Brain microvascular endothelial cell (primary cell): ENCODE results near the gene PLD1.

Experiments
- DNase-seq: peaks from one replicate; pipeline ENCODE4 v3.0.0-alpha.2; 2020
- H3K27ac ChIP-seq: fragments of 250-450 bp; sonication (Bioruptor Pico); 2 replicates; pipeline ENCODE4 v1.5.1; 2020; ENCODE audit warnings: mild to moderate bottlenecking, moderate library complexity
- H3K27me3 ChIP-seq: fragments of 250-450 bp; sonication (Bioruptor Pico); replicated peaks from 2 replicates; pipeline ENCODE4 v1.5.1; 2020; ENCODE audit warnings: mild to moderate bottlenecking
- H3K36me3 ChIP-seq: fragments of 250-450 bp; sonication (Bioruptor Pico); replicated peaks from 2 replicates; pipeline ENCODE4 v1.5.1; 2020; ENCODE audit warnings: mild to moderate bottlenecking
- H3K4me3 ChIP-seq: 2 replicates; pipeline ENCODE4 v1.5.1; 2011; ENCODE audit warnings: low read depth, mild to moderate bottlenecking, control low read depth, low read length, moderate library complexity
- in situ Hi-C: cut with HindIII; loops from 2 replicates; pipeline ENCODE4 v1.10.0; 2017; ENCODE audit warnings: low sequenced_read_pairs, low pct_ligation_motif_present
- TF ChIP-seq, protein P1 (sequence below): IDR thresholded peaks from 2 replicates; pipeline ENCODE4 v1.5.1; 2011; ENCODE audit warnings: low read depth, mild to moderate bottlenecking, moderate library complexity, low read length, control low read depth, inconsistent platforms; ENCODE audit errors: missing control alignments

The PLD1 gene

DNA sequence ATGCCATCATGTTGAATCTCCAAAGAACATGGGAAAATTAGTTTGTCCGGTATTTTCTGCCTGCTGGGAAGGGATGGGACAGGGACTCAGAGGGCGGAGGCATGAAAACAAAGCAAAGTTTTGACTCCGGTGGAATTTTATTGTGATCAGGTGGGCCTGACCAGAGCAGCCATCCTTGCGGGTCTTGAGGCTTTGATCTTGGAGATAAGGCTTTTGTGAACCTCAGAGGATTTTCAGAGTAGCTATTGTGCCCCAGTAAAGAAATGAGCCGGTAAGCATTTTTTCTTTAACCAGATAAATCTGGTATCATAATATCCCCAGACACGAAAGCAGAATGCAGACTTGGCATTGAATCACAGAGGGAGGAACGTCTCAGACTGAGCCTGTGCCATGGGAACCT, 250.7 kb downstream of the PLD1 start:
- no peaks in the 10 kb centered on the region for H3K27me3 ChIP-seq
- H3K36me3 ChIP-seq: no peaks in the 10 kb centered on the region
- no peak overlapping the region for H3K27ac ChIP-seq
- DNase-seq: no peak
- H3K4me3 ChIP-seq: no peak overlapping the region
- in situ Hi-C loops: loop anchor here (25.0 kb wide), 1 partner anchor 372 kb away; no protein-coding TSS in a partner anchor
- TF ChIP-seq, protein P1, sequence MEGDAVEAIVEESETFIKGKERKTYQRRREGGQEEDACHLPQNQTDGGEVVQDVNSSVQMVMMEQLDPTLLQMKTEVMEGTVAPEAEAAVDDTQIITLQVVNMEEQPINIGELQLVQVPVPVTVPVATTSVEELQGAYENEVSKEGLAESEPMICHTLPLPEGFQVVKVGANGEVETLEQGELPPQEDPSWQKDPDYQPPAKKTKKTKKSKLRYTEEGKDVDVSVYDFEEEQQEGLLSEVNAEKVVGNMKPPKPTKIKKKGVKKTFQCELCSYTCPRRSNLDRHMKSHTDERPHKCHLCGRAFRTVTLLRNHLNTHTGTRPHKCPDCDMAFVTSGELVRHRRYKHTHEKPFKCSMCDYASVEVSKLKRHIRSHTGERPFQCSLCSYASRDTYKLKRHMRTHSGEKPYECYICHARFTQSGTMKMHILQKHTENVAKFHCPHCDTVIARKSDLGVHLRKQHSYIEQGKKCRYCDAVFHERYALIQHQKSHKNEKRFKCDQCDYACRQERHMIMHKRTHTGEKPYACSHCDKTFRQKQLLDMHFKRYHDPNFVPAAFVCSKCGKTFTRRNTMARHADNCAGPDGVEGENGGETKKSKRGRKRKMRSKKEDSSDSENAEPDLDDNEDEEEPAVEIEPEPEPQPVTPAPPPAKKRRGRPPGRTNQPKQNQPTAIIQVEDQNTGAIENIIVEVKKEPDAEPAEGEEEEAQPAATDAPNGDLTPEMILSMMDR: no peak

DNA sequence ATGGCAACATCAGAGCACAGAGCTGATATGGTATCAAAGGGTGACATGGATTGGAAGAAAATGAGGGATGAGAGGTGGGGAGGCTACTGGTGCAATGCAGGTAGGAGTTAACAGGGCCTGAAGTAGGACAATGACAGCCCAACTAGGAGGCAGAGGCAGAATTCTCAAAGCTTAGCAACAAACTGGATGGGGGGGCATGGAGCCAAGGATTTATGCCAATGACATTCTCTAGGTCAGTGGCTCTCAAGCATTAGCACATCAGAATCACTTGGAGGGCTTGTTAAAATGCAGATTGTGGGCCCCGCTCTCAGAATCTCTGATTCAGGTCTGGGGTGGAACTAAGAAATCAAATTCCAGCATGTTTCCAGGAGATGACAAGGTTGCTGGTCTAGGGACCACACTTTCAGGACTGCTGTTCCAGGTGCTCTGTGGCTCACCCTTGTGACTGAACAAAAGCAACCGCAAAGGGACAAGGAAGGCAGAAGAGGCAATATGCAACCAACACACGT, 252.0 kb downstream of the PLD1 start:
- in situ Hi-C loops: loop anchor here (25.0 kb wide), 1 partner anchor 371 kb away; no protein-coding TSS in a partner anchor
- Histone ChIP-seq H3K27ac (no peak overlapping the region), H3K27me3 (no peaks in the 10 kb centered on the region), H3K4me3 (no peak overlapping the region), H3K36me3 (no peaks in the 10 kb centered on the region)
- TF ChIP-seq, protein P1: no peak
- DNase-seq: no peak

DNA sequence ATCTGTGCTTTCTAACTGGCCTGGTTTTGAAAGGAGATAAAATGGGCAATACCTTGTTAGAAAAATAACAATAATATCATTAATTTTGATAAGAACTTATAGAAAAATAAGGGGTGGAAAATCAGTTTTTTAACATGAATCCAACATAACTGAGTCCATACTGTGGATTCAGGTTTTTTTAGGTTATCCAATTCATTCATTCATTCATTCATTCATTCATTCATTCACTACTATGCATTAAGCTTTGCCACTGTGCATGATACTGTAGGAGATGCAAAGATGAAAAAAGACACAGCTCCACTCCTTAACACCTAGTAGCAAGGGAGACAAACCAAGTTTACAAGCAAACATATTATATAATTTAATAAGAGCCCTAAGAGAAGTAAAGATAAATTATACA, 253.1 kb downstream of the PLD1 start:
- TF ChIP-seq, protein P1: no peak
- no peak overlapping the region for H3K27ac ChIP-seq
- in situ Hi-C loops: loop anchor here (25.0 kb wide), 1 partner anchor 370 kb away; no protein-coding TSS in a partner anchor

DNA sequence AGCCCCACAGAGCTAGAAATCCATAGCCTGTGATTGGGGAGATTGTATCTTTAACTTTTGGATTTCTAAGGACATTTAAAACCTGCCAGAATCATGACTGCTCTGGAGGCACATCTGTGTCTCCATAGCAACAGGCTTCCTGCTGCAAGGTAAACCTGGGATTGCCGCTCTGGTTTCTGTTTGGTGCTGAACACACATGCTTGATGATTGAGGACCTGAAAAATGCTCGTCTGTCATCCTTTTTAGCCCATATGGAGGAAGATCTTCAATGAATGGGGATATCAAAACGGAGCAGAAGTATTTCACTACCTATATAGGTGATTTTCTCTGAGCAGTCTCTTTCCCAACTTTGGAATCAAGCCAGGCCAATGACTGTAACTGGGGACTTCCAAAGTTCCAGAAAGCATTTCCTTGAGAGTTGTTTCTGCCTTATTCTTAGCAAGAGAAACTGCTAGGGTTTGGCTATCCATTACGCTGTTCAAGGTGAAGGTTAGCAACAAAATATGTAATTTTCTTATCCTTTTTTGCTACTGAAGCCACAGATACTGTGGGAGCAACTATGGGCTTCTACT, 253.6 kb downstream of the PLD1 start:
- H3K27ac ChIP-seq: no peak overlapping the region
- no peaks in the 10 kb centered on the region for H3K36me3 ChIP-seq
- in situ Hi-C loops: loop anchor here (25.0 kb wide), 1 partner anchor 369 kb away; no protein-coding TSS in a partner anchor
- no peak for DNase-seq
- H3K4me3 ChIP-seq: no peak overlapping the region
- no peaks in the 10 kb centered on the region for H3K27me3 ChIP-seq
- TF ChIP-seq, protein P1: no peak

More for the DNA sequence above, 253.1 kb downstream of the PLD1 start:
- no peaks in the 10 kb centered on the region for H3K36me3 ChIP-seq
- DNase-seq: no peak
- H3K4me3 ChIP-seq: no peak overlapping the region
- no peaks in the 10 kb centered on the region for H3K27me3 ChIP-seq

DNA sequence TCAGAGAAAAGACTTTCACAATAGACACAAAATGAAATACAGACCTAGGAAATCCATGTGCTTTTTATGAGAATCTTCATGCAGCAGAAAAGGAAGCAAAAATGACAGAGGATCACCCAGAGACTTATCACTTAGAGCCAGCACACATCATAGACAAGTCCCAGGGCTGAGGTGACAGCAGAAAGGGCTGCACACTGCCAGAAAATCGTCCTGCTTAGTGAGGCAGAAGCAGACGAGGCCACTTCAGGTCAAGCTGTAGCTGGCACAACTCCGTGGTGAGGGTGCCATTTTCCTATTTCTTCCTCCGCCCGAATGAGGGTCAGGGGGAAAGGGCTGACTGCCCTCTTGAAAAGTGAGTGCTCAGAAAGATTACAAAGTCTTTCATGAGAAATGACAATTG, 254.1 kb downstream of the PLD1 start:
- Histone ChIP-seq H3K36me3 (no peaks in the 10 kb centered on the region), H3K27me3 (no peaks in the 10 kb centered on the region), H3K27ac (no peak overlapping the region), H3K4me3 (no peak overlapping the region)
- no peak for DNase-seq
- TF ChIP-seq, protein P1: no peak
- in situ Hi-C loops: loop anchor here (25.0 kb wide), 1 partner anchor 369 kb away; no protein-coding TSS in a partner anchor

DNA sequence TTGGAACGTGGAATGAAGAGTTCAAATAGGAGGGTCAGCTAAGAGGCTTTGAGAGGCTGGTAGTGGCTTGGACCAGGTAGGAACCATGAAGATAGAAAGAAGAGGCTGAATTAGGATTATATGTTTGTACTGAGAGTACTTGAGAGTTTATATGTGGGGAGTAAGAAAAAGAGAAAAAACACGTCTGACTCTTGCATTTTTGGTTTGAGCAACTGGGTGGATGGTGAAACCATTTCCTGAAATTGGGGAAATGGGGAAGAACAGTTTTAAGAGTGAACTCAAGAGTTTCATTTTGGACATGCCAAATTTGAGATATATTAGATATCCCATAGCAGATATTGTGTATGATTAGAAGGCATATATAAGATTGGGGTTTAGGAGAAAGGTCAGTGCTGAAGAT, 257.2 kb downstream of the PLD1 start:
- H3K27me3 ChIP-seq: no peaks in the 10 kb centered on the region
- H3K36me3 ChIP-seq: no peaks in the 10 kb centered on the region
- H3K4me3 ChIP-seq: no peak overlapping the region
- H3K27ac ChIP-seq: no peak overlapping the region
- no peak for DNase-seq
- in situ Hi-C loops: loop anchor here (25.0 kb wide), 1 partner anchor 366 kb away; no protein-coding TSS in a partner anchor
- TF ChIP-seq, protein P1: no peak
